Large intestine (tissue), 3 donors: ENCODE results near the gene SRD5A1. TPM values are rescaled to one million over a fixed set of nuclear protein-coding genes. Genes with fewer than 3 reads are reported as not detected.

ENCODE experiments used
- DNase-seq, 2 donors: peaks; one replicate each; pipeline versions ENCODE4 v3.0.0 to v3.0.0-alpha.2; 2013
- H3K27ac ChIP-seq: one replicate; pipeline ENCODE4 v1.5.1; 2013; ENCODE audit warnings: low read length
- H3K27me3 ChIP-seq: 2 replicates; pipeline ENCODE4 v1.6.1; 2013; ENCODE audit warnings: low read length; ENCODE audit not compliant: control insufficient read depth, insufficient read depth
- H3K36me3 ChIP-seq: 2 replicates; pipeline ENCODE4 v1.6.1; 2013; ENCODE audit warnings: low read length; ENCODE audit not compliant: control insufficient read depth, insufficient read depth
- H3K4me1 ChIP-seq: one replicate; pipeline ENCODE4 v1.6.1; 2013; ENCODE audit warnings: low read length; ENCODE audit not compliant: control insufficient read depth, insufficient read depth
- H3K4me3 ChIP-seq: one replicate; pipeline ENCODE4 v1.5.1; 2013; ENCODE audit warnings: low read length
- H3K9me3 ChIP-seq: one replicate; pipeline ENCODE4 v1.6.1; 2013; ENCODE audit warnings: mild to moderate bottlenecking, low read depth, low read length, moderate library complexity; ENCODE audit not compliant: control insufficient read depth
- WGBS: methylation state at CpG from one replicate; pipeline ENCODE4 v1.1.5; 2013; ENCODE audit warnings: low lambda C conversion rate; ENCODE audit not compliant: insufficient coverage; 5-methylcytosine and 5-hydroxymethylcytosine counted together
- polyA plus RNA-seq: library from polyadenylated mRNA; unstranded; fragments of 120-200 nt; gene quantifications from one replicate; pipeline ENCODE4 v1.2.1, GENCODE V29; 2013

Gene SRD5A1
- polyA plus RNA-seq, 1 donor = 9.1 TPM

GRCh38 chr5:6699357-6699756 lies 66.1 kb downstream of the SRD5A1 start:
- no peaks in the 10 kb centered on the region for H3K4me1 ChIP-seq

GRCh38 chr5:6700074-6700684 lies 66.9 kb downstream of the SRD5A1 start:
- H3K4me1 ChIP-seq = no peaks in the 10 kb centered on the region
- WGBS = 100% methylated on average over 1 of the region's 11 CpGs
- H3K4me3 ChIP-seq = no peak overlapping the region
- peaks cover 10% of the 10 kb centered on the region for H3K27me3 ChIP-seq
- H3K36me3 ChIP-seq = no peaks in the 10 kb centered on the region
- DNase-seq = no peak
- H3K9me3 ChIP-seq = no peaks in the 10 kb centered on the region
- no peak overlapping the region for H3K27ac ChIP-seq

More at GRCh38 chr5:6699357-6699756, 66.1 kb downstream of the SRD5A1 start:
- 80% methylated on average over 1 of the region's 1 CpG for WGBS
- Histone ChIP-seq H3K4me3 (no peak overlapping the region), H3K27me3 (peaks cover 10% of the 10 kb centered on the region), H3K36me3 (no peaks in the 10 kb centered on the region), H3K9me3 (no peaks in the 10 kb centered on the region), H3K27ac (no peak overlapping the region)
- no peak for DNase-seq

- Histone ChIP-seq H3K27ac (no peak overlapping the region), H3K36me3 (no peaks in the 10 kb centered on the region), H3K27me3 (peaks cover 10% of the 10 kb centered on the region), H3K4me3 (no peak overlapping the region), H3K9me3 (no peaks in the 10 kb centered on the region), H3K4me1 (no peaks in the 10 kb centered on the region)
- DNase-seq = no peak
- no CpG with 5 or more reads among the region's 12 CpGs for WGBS
Observed at GRCh38 chr5:6700685-6701355, 67.6 kb downstream of the SRD5A1 start.

- DNase-seq = no peak
- no CpG with 5 or more reads among the region's 12 CpGs for WGBS
- H3K9me3 ChIP-seq = no peaks in the 10 kb centered on the region
Observed at GRCh38 chr5:6701491-6701890, 68.3 kb downstream of the SRD5A1 start.

GRCh38 chr5:6702633-6703032 lies 69.4 kb downstream of the SRD5A1 start:
- Histone ChIP-seq H3K4me3 (no peak overlapping the region), H3K9me3 (no peaks in the 10 kb centered on the region), H3K36me3 (no peaks in the 10 kb centered on the region), H3K4me1 (no peaks in the 10 kb centered on the region), H3K27me3 (peaks cover 10% of the 10 kb centered on the region), H3K27ac (no peak overlapping the region)
- WGBS = no CpG with 5 or more reads among the region's 6 CpGs
- DNase-seq = no peak

More at GRCh38 chr5:6701491-6701890, 68.3 kb downstream of the SRD5A1 start:
- Histone ChIP-seq H3K27me3 (peaks cover 10% of the 10 kb centered on the region), H3K36me3 (no peaks in the 10 kb centered on the region), H3K4me1 (no peaks in the 10 kb centered on the region), H3K27ac (no peak overlapping the region), H3K4me3 (no peak overlapping the region)

GRCh38 chr5:6703806-6704205 lies 70.6 kb downstream of the SRD5A1 start:
- no peak for DNase-seq
- 85% methylated on average over 4 of the region's 6 CpGs for WGBS
- Histone ChIP-seq H3K27me3 (peaks cover 7% of the 10 kb centered on the region), H3K36me3 (no peaks in the 10 kb centered on the region), H3K4me3 (no peak overlapping the region), H3K27ac (no peak overlapping the region), H3K4me1 (no peaks in the 10 kb centered on the region), H3K9me3 (no peaks in the 10 kb centered on the region)

GRCh38 chr5:6704361-6704851 lies 71.2 kb downstream of the SRD5A1 start:
- no peak overlapping the region for H3K27ac ChIP-seq
- peaks cover 7% of the 10 kb centered on the region for H3K27me3 ChIP-seq
- WGBS = no CpG with 5 or more reads among the region's 11 CpGs
- no peaks in the 10 kb centered on the region for H3K4me1 ChIP-seq
- no peak for DNase-seq
- no peaks in the 10 kb centered on the region for H3K9me3 ChIP-seq
- H3K36me3 ChIP-seq = no peaks in the 10 kb centered on the region
- no peak overlapping the region for H3K4me3 ChIP-seq

- WGBS = no CpG with 5 or more reads among the region's 6 CpGs
- H3K9me3 ChIP-seq = no peaks in the 10 kb centered on the region
- H3K36me3 ChIP-seq = no peaks in the 10 kb centered on the region
- peaks cover 7% of the 10 kb centered on the region for H3K27me3 ChIP-seq
- H3K4me1 ChIP-seq = no peaks in the 10 kb centered on the region
- H3K27ac ChIP-seq = no peak overlapping the region
- DNase-seq = no peak
- H3K4me3 ChIP-seq = no peak overlapping the region
Observed at GRCh38 chr5:6705088-6705487, 71.8 kb downstream of the SRD5A1 start.

- Histone ChIP-seq H3K4me1 (no peaks in the 10 kb centered on the region), H3K27me3 (peaks cover 3% of the 10 kb centered on the region), H3K27ac (no peak overlapping the region), H3K4me3 (no peak overlapping the region), H3K9me3 (no peaks in the 10 kb centered on the region), H3K36me3 (no peaks in the 10 kb centered on the region)
- WGBS = no CpG with 5 or more reads among the region's 5 CpGs
- DNase-seq = no peak
Observed at GRCh38 chr5:6705959-6706358, 72.7 kb downstream of the SRD5A1 start.

- 100% methylated on average over 1 of the region's 6 CpGs for WGBS
- Histone ChIP-seq H3K4me1 (peaks cover 7% of the 10 kb centered on the region), H3K27ac (no peak overlapping the region), H3K27me3 (no peaks in the 10 kb centered on the region), H3K4me3 (no peak overlapping the region), H3K36me3 (no peaks in the 10 kb centered on the region), H3K9me3 (no peaks in the 10 kb centered on the region)
- no peak for DNase-seq
Observed at GRCh38 chr5:6707852-6708251, 74.6 kb downstream of the SRD5A1 start.
